Liver (tissue), 9 donors: ENCODE measurements around the gene RIT1. TPM values are rescaled to one million over a fixed set of nuclear protein-coding genes. Genes with fewer than 3 reads are reported as not detected.

Source experiments
- DNase-seq: peaks from one replicate; pipeline ENCODE4 v3.0.0-alpha.2; 2017; ENCODE audit warnings: low spot score
- H3K27ac ChIP-seq, 2 donors: one replicate each; pipeline ENCODE4 v1.7.0; 2013; ENCODE audit warnings: inconsistent platforms in 2 of 2, low read length in 2 of 2, control low read depth in 1 of 2, low read depth in 1 of 2, mild to moderate bottlenecking in 1 of 2
- H3K27me3 ChIP-seq, 4 donors: one replicate each; pipeline versions ENCODE4 v1.6.1 to v1.7.0; 2013; ENCODE audit warnings: low read length in 3 of 4, inconsistent platforms in 1 of 4, mild to moderate bottlenecking in 1 of 4, moderate library complexity in 1 of 4; ENCODE audit not compliant: control insufficient read depth in 4 of 4, insufficient read depth in 4 of 4
- H3K36me3 ChIP-seq, 4 donors: one replicate each; pipeline versions ENCODE4 v1.6.1 to v1.7.0; 2013; ENCODE audit warnings: low read length in 3 of 4, mild to moderate bottlenecking in 3 of 4, low read depth in 1 of 4, moderate library complexity in 1 of 4; ENCODE audit not compliant: control insufficient read depth in 4 of 4, insufficient read depth in 3 of 4
- H3K4me1 ChIP-seq, 4 donors: one replicate each; pipeline versions ENCODE4 v1.6.1 to v1.7.0; 2013; ENCODE audit warnings: low read length in 3 of 4, mild to moderate bottlenecking in 3 of 4, moderate library complexity in 1 of 4; ENCODE audit not compliant: control insufficient read depth in 4 of 4, insufficient read depth in 4 of 4
- H3K4me3 ChIP-seq, 3 donors: one replicate each; pipeline versions ENCODE4 v1.6.1 to v1.7.0; 2013; ENCODE audit warnings: low read length in 3 of 3, control low read depth in 1 of 3, low read depth in 1 of 3, mild to moderate bottlenecking in 1 of 3
- H3K9ac ChIP-seq, 2 donors: one replicate each; pipeline ENCODE4 v1.7.0; 2013; ENCODE audit warnings: low read length in 2 of 2, mild to moderate bottlenecking in 2 of 2, moderate library complexity in 2 of 2, control low read depth in 1 of 2, low read depth in 1 of 2
- H3K9me3 ChIP-seq, 4 donors: one replicate each; pipeline versions ENCODE4 v1.6.1 to v1.7.0; 2013; ENCODE audit warnings: low read length in 3 of 4; ENCODE audit not compliant: control insufficient read depth in 4 of 4
- ATF3 ChIP-seq: IDR thresholded peaks from 2 replicates; pipeline ENCODE4 v1.6.1; 2016; ENCODE audit warnings: antibody characterized with exemption
- CTCF ChIP-seq: fragments of 150-350 bp; IDR thresholded peaks from 2 replicates; pipeline ENCODE4 v1.5.1; 2017; ENCODE audit warnings: improper control_type of control experiment, low read depth, low read length; ENCODE audit not compliant: missing input control
- EGR1 ChIP-seq, 2 donors: IDR thresholded peaks; 2 replicates each; pipeline ENCODE4 v1.6.1; 2016 to 2018; ENCODE audit warnings: antibody characterized with exemption in 2 of 2, low read depth in 2 of 2
- FOXA1 ChIP-seq: IDR thresholded peaks from 2 replicates; pipeline ENCODE4 v1.6.1; 2016; ENCODE audit warnings: antibody characterized with exemption
- FOXA2 ChIP-seq: IDR thresholded peaks from 2 replicates; pipeline ENCODE4 v1.6.1; 2016; ENCODE audit warnings: antibody characterized with exemption
- GABPA ChIP-seq, 2 donors: IDR thresholded peaks in 1 of 2; conservative IDR thresholded peaks in 1 of 2; 2 replicates each; pipeline ENCODE4 v1.6.1; 2016; ENCODE audit warnings: antibody characterized with exemption in 2 of 2, mild to moderate bottlenecking in 1 of 2, moderate library complexity in 1 of 2
- HNF4A ChIP-seq, 2 donors: conservative IDR thresholded peaks; 2 replicates each; pipeline ENCODE4 v1.6.1; 2016; ENCODE audit warnings: antibody characterized with exemption in 2 of 2, mild to moderate bottlenecking in 2 of 2
- HNF4G ChIP-seq: IDR thresholded peaks from 2 replicates; pipeline ENCODE4 v1.6.1; 2016; ENCODE audit warnings: antibody characterized with exemption
- JUND ChIP-seq, 2 donors: IDR thresholded peaks; 2 replicates each; pipeline ENCODE4 v1.6.1; 2016; ENCODE audit warnings: antibody characterized with exemption in 2 of 2
- MAX ChIP-seq: IDR thresholded peaks from 2 replicates; pipeline ENCODE4 v1.6.1; 2016; ENCODE audit warnings: antibody characterized with exemption
- NR2F2 ChIP-seq: IDR thresholded peaks from 2 replicates; pipeline ENCODE4 v1.6.1; 2016; ENCODE audit warnings: antibody characterized with exemption
- RAD21 ChIP-seq, 2 donors: IDR thresholded peaks; 2 replicates each; pipeline ENCODE4 v1.6.1; 2016; ENCODE audit warnings: antibody characterized with exemption in 2 of 2, mild to moderate bottlenecking in 2 of 2
- REST ChIP-seq: IDR thresholded peaks from 2 replicates; pipeline ENCODE4 v1.6.1; 2016; ENCODE audit warnings: antibody characterized with exemption, mild to moderate bottlenecking
- RXRA ChIP-seq, 2 donors: IDR thresholded peaks; 2 replicates each; pipeline ENCODE4 v1.6.1; 2017 to 2018; ENCODE audit warnings: antibody characterized with exemption in 2 of 2, mild to moderate bottlenecking in 1 of 2
- SP1 ChIP-seq: IDR thresholded peaks from 2 replicates; pipeline ENCODE4 v1.6.1; 2018; ENCODE audit warnings: antibody characterized with exemption, mild to moderate bottlenecking
- TAF1 ChIP-seq: conservative IDR thresholded peaks from 2 replicates; pipeline ENCODE4 v1.6.1; 2016; ENCODE audit warnings: antibody characterized with exemption, mild to moderate bottlenecking
- YY1 ChIP-seq: IDR thresholded peaks from 2 replicates; pipeline ENCODE4 v1.6.1; 2016; ENCODE audit warnings: antibody characterized with exemption, mild to moderate bottlenecking
- ZBTB33 ChIP-seq: IDR thresholded peaks from 2 replicates; pipeline ENCODE4 v1.6.1; 2016; ENCODE audit warnings: antibody characterized with exemption
- WGBS: extraction: QIAGEN DNeasy Blood & Tissue Kit; methylation state at CpG from one replicate; pipeline ENCODE4 v1.1.7; 2013; 5-methylcytosine and 5-hydroxymethylcytosine counted together
- polyA plus RNA-seq, 2 donors: library from polyadenylated mRNA; stranded (reverse) in 1 of 2; unstranded in 1 of 2; fragments of 200-250 nt in 1 of 2; fragments of >200 nt in 1 of 2; fragmentation: Nextera tagmentation in 1 of 2; extraction: Ambion mirVana in 1 of 2; gene quantifications; one replicate each; pipeline versions ENCODE4 v1.2.1 to v1.2.3, GENCODE V29; 2013 to 2015
- total RNA-seq, 2 donors: library from RNA; depleted of rRNA; stranded (reverse); fragments of >200 nt; gene quantifications; one replicate each; pipeline ENCODE4 v1.2.3, GENCODE V29; 2014
- donor health status: healthy.
- donor health status: healthy.
- donor health status: healthy.
- donor health status: healthy.
- donor health status: healthy.

RIT1 gene
- total and polyA plus RNA-seq, 4 donors, result 3.1 to 14.3 (median 8.1) TPM

- Histone ChIP-seq H3K4me1 (no peaks in the 10 kb centered on the region), H3K27me3 (no peaks in the 10 kb centered on the region), H3K36me3 (peaks cover 2 to 40% (median 19%) of the 10 kb centered on the region in 4 donors), H3K9ac (no peak overlapping the region), H3K9me3 (no peaks in the 10 kb centered on the region), H3K4me3 (no peak overlapping the region), H3K27ac (no peak overlapping the region)
- TF ChIP-seq SP1 (no peak), RAD21 (IDR thresholded peaks at IDR 0.05) (no peak), RXRA (IDR thresholded peaks at IDR 0.05) (no peak), ATF3 (no peak), YY1 (no peak), JUND (IDR thresholded peaks at IDR 0.05) (no peak), FOXA1 (no peak), FOXA2 (no peak), REST (no peak), MAX (no peak), GABPA (IDR thresholded peaks at IDR 0.05 in 1 of 2, conservative IDR thresholded peaks at IDR 0.05 in 1 of 2) (no peak), HNF4A (conservative IDR thresholded peaks at IDR 0.05) (no peak), NR2F2 (no peak), EGR1 (IDR thresholded peaks at IDR 0.05; ENCODE audit: low read depth in 2 of 2) (no peak), ZBTB33 (no peak), HNF4G (no peak), CTCF (no peak), TAF1 (no peak)
- no peak for DNase-seq
- 99% methylated on average over 3 of the region's 3 CpGs for WGBS
Measured at GRCh38 chr1:155954645-155955044, 43.5 kb upstream of the RIT1 start.

GRCh38 chr1:155952505-155952890 lies 41.3 kb upstream of the RIT1 start:
- Histone ChIP-seq H3K27me3 (no peaks in the 10 kb centered on the region), H3K36me3 (peaks cover 2 to 32% (median 14%) of the 10 kb centered on the region in 4 donors), H3K4me3 (no peak overlapping the region), H3K4me1 (no peaks in the 10 kb centered on the region), H3K9ac (no peak overlapping the region), H3K27ac (no peak overlapping the region), H3K9me3 (no peaks in the 10 kb centered on the region)
- DNase-seq, result no peak
- WGBS, result 94% methylated on average over 13 of the region's 13 CpGs
- TF ChIP-seq REST, result no peak
- TF ChIP-seq ATF3, result no peak
- TF ChIP-seq YY1, result no peak
- TF ChIP-seq RXRA (IDR thresholded peaks at IDR 0.05), result no peak
- TF ChIP-seq ZBTB33, result no peak
- TF ChIP-seq SP1, result no peak
- TF ChIP-seq FOXA2, result no peak
- no peak for TF ChIP-seq GABPA (IDR thresholded peaks at IDR 0.05 in 1 of 2, conservative IDR thresholded peaks at IDR 0.05 in 1 of 2)
- no peak for TF ChIP-seq NR2F2
- no peak for TF ChIP-seq JUND (IDR thresholded peaks at IDR 0.05)
- no peak for TF ChIP-seq RAD21 (IDR thresholded peaks at IDR 0.05)
- TF ChIP-seq FOXA1, result no peak
